Measurements from ENCODE around the gene ASTN2. TPM values are rescaled to one million over a fixed set of nuclear protein-coding genes. Genes with fewer than 3 reads are reported as not detected.

ASTN2 gene
- total and polyA plus RNA-seq, 10 donors = 0.87 to 6.1 (median 3.7) TPM

GRCh38 chr9:116587919-116588318 is 826.9 kb downstream of the ASTN2 start:
- intact Hi-C loops (cut with DNase I; ENCODE audit: low total_unique reads) = no loop called here
- DNase-seq = no peak
- Histone ChIP-seq H3K4me1 (no peaks in the 10 kb centered on the region), H3K27me3 (replicated peaks in 1 of 7) (no peaks in the 10 kb centered on the region), H3K4me3 (no peak overlapping the region), H3K36me3 (no peaks in the 10 kb centered on the region), H3K9me3 (peaks cover 0 to 36% (median 27%) of the 10 kb centered on the region in 8 donors), H3K27ac (no peak overlapping the region)
- TF ChIP-seq CTCF (IDR thresholded peaks at IDR 0.05 in 8 of 11, conservative IDR thresholded peaks at IDR 0.05 in 3 of 11) (no peak), POLR2AphosphoS5 (IDR thresholded peaks at IDR 0.05) (no peak), POLR2A (IDR thresholded peaks at IDR 0.05) (no peak)
- WGBS, 5 donors = 81 to 100% (median 94%) methylated on average over 1 of the region's 1 CpG

GRCh38 chr9:116585896-116586295 is 829.0 kb downstream of the ASTN2 start:
- Histone ChIP-seq H3K27me3 (replicated peaks in 1 of 7) (no peaks in the 10 kb centered on the region), H3K4me1 (no peaks in the 10 kb centered on the region), H3K4me3 (no peak overlapping the region), H3K27ac (no peak overlapping the region), H3K36me3 (no peaks in the 10 kb centered on the region), H3K9me3 (peaks cover 0 to 36% (median 27%) of the 10 kb centered on the region in 8 donors)
- TF ChIP-seq POLR2AphosphoS5 (IDR thresholded peaks at IDR 0.05) = no peak
- TF ChIP-seq CTCF (IDR thresholded peaks at IDR 0.05 in 8 of 11, conservative IDR thresholded peaks at IDR 0.05 in 3 of 11) = no peak
- no peak for TF ChIP-seq POLR2A (IDR thresholded peaks at IDR 0.05)
- no peak for DNase-seq
- intact Hi-C loops (cut with DNase I; ENCODE audit: low total_unique reads) = no loop called here
- WGBS, 5 donors = 88 to 100% (median 92%) methylated on average over 1 of the region's 1 CpG

GRCh38 chr9:116585204-116585603 is 829.7 kb downstream of the ASTN2 start:
- intact Hi-C loops (cut with DNase I; ENCODE audit: low total_unique reads) = no loop called here
- TF ChIP-seq CTCF (IDR thresholded peaks at IDR 0.05 in 8 of 11, conservative IDR thresholded peaks at IDR 0.05 in 3 of 11) = no peak
- TF ChIP-seq POLR2AphosphoS5 (IDR thresholded peaks at IDR 0.05) = no peak
- no peak for TF ChIP-seq POLR2A (IDR thresholded peaks at IDR 0.05)
- no peaks in the 10 kb centered on the region for H3K4me1 ChIP-seq
- no peaks in the 10 kb centered on the region for H3K36me3 ChIP-seq
- no peaks in the 10 kb centered on the region for H3K27me3 ChIP-seq (replicated peaks in 1 of 7)
- no peak overlapping the region for H3K4me3 ChIP-seq
- no peak overlapping the region for H3K27ac ChIP-seq
- peaks cover 0 to 30% (median 24%) of the 10 kb centered on the region in 8 donors for H3K9me3 ChIP-seq
- no peak for DNase-seq

GRCh38 chr9:116580853-116581252 is 834.0 kb downstream of the ASTN2 start:
- intact Hi-C loops (cut with DNase I; ENCODE audit: low total_unique reads) = no loop called here
- WGBS, 5 donors = 36 to 72% (median 52%) methylated on average over 1 of the region's 1 CpG

More at GRCh38 chr9:116580853-116581252, 834.0 kb downstream of the ASTN2 start:
- H3K27ac ChIP-seq = no peak overlapping the region
- no peaks in the 10 kb centered on the region for H3K36me3 ChIP-seq
- DNase-seq = no peak
- H3K27me3 ChIP-seq (replicated peaks in 1 of 7) = no peaks in the 10 kb centered on the region
- no peaks in the 10 kb centered on the region for H3K4me1 ChIP-seq
- H3K9me3 ChIP-seq = no peaks in the 10 kb centered on the region
- H3K4me3 ChIP-seq = no peak overlapping the region
- TF ChIP-seq POLR2AphosphoS5 (IDR thresholded peaks at IDR 0.05) = no peak
- no peak for TF ChIP-seq POLR2A (IDR thresholded peaks at IDR 0.05)
- TF ChIP-seq CTCF (IDR thresholded peaks at IDR 0.05 in 8 of 11, conservative IDR thresholded peaks at IDR 0.05 in 3 of 11) = no peak

All from spleen (tissue), 11 donors.